K562 (cell line): Measurements from ENCODE around the gene MAGI2. TPM values are rescaled to one million over a fixed set of nuclear protein-coding genes. Genes with fewer than 3 reads are reported as not detected.

Source experiments
- AFF1 ChIP-seq, 2 experiments: fragments of 450-650 bp; IDR thresholded peaks; 2 replicates each; pipeline ENCODE4 v1.6.1; 2018; ENCODE audit warnings: mild to moderate bottlenecking in 2 of 2, low read depth in 1 of 2; ENCODE audit not compliant: partially characterized antibody in 2 of 2
- CREB3L1 ChIP-seq: fragments of 450-650 bp; IDR thresholded peaks from 2 replicates; pipeline ENCODE4 v1.6.1; 2014; ENCODE audit warnings: low read depth, mild to moderate bottlenecking, moderate library complexity, borderline replicate concordance
- ETV1 ChIP-seq: fragments of 450-650 bp; conservative IDR thresholded peaks from 2 replicates; pipeline ENCODE4 v1.6.1; 2016; ENCODE audit warnings: missing genetic modification characterization, control low read depth, low read depth, missing compliant biosample characterization
- MBD1 ChIP-seq: fragments of 250-450 bp; sonication (Bioruptor Pico); IDR thresholded peaks from 2 replicates; pipeline ENCODE4 v1.8.0; 2022; ENCODE audit warnings: inconsistent platforms
- TFE3 ChIP-seq: fragments of 450-650 bp; formaldehyde crosslinking; IDR thresholded peaks from 2 replicates; pipeline ENCODE4 v1.4.0; 2020; ENCODE audit warnings: mild to moderate bottlenecking, mixed read lengths
- polyA plus RNA-seq, 8 experiments: library from polyadenylated mRNA; depleted of rRNA in 4 of 8; stranded (reverse) in 5 of 8; unstranded in 3 of 8; fragments of >200 nt; fragmentation: Nextera tagmentation in 2 of 8; fragmentation: Illumina TruSeq in 1 of 8; extraction: Ambion mirVana in 2 of 8; extraction: Trizol in 1 of 8; gene quantifications; 2 replicates each; pipeline versions ENCODE4 v1.2.1 to v1.2.3, GENCODE V29; 2011 to 2014; ENCODE audit warnings: inconsistent platforms in 1 of 8, missing spikeins in 1 of 8
- total RNA-seq, 7 experiments: library from RNA; depleted of rRNA in 6 of 7; stranded (reverse); fragments of >200 nt in 6 of 7; fragmentation: Illumina TruSeq in 2 of 7; extraction: Trizol in 2 of 7; gene quantifications; 2 replicates each; pipeline versions ENCODE4 v1.2.1 to v1.2.3, GENCODE V29; 2011 to 2021; ENCODE audit warnings: low replicate concordance in 1 of 7

Gene MAGI2
- total and polyA plus RNA-seq, 9 of the 15 experiments (the other 6 are each of a cell fraction or from before 2014, with no cell fraction given), result 0.27 to 1.4 (median 0.70) TPM

GRCh38 chr7:78528964-78529363, 924.5 kb downstream of the MAGI2 start (continued):
- no peak for TF ChIP-seq CREB3L1
- no peak for TF ChIP-seq MBD1
- TF ChIP-seq ETV1 (tag), result no peak
- TF ChIP-seq TFE3 (CRISPR knock-in tag), result no peak
- TF ChIP-seq AFF1 (IDR thresholded peaks at IDR 0.05; ENCODE audit: low read depth in 1 of 2, partially characterized antibody in 2 of 2), result no peak
